NT2/D1 (cell line): ENCODE data around the gene RAB3A.

Experiments used
- YY1 ChIP-seq: IDR thresholded peaks from 2 replicates; pipeline ENCODE4 v1.6.1; 2011; ENCODE audit not compliant: insufficient read length, insufficient read depth
- ZNF274 ChIP-seq: IDR thresholded peaks from 2 replicates; pipeline ENCODE4 v1.6.1; 2011; ENCODE audit warnings: mild to moderate bottlenecking, low read depth, low read length

GRCh38 chr19:18225702-18226468 lies 22.0 kb upstream of the RAB3A start, which contains the start of gene PDE4C:
- TF ChIP-seq ZNF274: no peak
- no peak for TF ChIP-seq YY1
